ENCODE data around the gene CIPC.

The CIPC gene

DNA sequence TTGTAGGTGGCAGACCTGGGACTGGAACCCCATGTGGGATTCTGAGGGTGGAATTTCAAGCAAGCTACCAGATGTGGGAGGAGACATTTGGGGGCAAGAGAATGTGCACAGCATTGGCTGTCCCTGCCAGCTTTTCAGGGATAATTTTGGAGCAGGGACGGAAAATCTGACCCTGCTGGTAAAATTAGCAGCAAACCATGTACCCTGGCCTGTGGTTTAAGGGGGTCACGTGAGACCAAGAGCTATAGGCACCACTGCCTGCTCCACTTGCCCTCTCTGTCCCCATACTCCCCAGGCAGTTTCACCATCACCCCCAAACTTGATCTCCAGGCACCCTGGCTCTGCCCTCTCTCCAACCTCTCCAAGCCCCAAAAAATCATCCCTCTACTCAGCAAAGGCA is 57.0 kb downstream of the CIPC start:
- DNase-seq: no peak

DNA sequence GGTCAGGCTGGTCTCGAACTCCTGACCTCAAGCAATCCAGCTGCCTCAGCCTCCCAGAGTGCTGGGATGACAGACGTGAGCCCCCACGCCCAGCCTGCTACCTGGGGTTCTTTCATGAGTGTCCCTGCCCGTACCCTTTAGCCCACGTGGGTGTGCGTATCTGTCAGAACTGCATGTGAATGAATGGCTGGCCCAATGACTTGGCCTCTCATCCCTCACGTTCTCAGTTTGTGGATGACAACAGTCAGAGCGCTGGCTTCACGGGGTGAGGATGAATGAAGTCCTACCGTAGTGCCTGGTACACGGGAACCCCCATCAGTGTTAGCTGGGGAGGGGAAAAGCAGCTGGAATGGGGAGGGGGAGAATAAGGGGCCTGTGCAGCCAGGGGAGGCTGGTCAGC is 59.7 kb downstream of the CIPC start:
- no peak for DNase-seq

DNA sequence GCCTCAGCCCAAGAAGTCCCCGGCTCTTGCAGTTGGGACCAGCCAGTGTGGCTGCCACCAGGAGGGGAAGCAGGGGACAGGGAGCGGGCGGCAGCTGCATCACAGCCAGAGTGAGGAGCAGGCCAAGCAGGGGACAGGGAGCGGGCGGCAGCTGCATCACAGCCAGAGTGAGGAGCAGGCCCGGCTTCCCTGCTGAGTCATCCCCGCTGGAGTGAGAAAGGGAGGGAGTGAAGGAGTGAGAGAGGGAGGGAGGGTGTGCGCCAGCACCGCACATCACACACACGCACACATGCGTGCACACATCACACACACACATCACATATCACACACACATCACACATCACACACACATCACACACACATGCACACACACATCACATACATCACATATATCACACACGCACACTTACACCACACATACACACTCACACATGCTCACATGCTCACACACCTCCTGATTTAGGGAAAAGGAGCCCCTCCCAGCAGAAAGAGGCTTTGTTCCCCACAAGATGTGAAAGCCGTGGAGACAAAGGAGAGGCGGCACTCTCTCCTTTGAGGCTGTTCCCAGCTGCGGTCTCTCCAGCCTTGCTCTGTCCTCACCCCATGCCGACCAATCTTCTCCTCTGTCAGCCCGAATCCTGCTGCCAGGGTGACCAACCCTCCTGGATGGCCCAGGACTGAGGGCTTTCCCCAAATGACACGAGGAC is 60.3 kb downstream of the CIPC start:
- peak; percentile 84 for DNase-seq

DNA sequence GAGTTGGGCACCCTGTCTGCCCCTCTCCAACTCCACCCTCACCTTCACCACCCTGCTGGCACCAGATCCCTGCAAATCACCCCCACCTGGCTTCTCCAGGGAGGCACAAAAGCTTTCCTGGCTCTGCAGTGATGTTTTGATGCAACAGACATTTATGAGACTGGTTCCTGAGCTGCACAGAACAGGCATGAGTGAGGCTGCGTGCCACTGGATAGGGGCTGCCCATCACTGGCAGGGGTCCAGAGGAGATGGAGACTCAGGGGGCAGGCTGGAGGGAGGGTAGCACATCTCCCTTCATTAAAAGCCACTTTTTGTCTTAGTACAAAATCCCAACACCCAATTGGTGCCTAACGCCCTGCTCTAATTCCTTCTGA is 60.8 kb downstream of the CIPC start:
- peak; percentile 60 for DNase-seq

DNA sequence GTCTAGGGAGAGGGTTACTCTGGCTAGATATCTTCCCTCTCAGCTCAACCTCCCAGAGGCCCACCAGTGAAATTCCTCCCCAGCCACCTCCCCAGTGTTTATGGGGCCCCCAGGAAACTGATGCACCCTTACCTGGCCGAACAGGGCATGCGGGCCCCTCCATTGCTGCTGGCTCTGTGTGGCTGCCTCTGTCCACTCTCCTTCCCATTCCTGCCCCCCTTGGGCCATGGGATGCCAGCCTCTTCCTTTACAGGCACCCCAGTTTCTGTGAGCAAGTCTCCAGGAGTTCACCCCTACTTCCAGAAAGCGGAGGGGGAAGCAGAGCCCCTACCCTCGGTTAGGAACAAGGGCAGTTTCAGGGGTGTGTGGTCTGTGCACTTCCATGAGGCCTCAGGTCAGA is 63.0 kb downstream of the CIPC start:
- DNase-seq: no peak

Data from NCI-H1092 treated with DMSO at 0.1 percent for 48 hours (cell line).